ENCODE measurements around the gene FAM217B.

FAM217B gene

GRCh38 chr20:59983076-59983475 is 42.9 kb downstream of the FAM217B start:
- DNase-seq = no peak

DNA sequence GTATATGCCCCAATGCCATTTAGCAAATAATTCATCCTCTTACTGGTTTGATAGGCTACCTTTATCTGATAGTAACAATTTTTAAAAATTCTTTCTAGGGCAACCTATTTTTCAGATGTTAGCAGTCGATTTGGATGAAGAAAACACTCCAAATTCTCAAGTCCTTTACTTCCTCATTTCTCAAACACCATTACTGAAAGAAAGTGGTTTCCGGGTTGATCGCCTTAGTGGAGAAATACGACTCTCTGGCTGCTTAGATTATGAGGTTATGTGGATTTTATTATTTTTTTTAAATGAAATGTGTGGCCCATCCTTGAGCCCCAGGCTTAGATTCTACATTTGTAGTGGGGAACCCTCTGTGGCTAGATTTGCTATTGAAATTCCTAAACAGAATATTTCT is 44.4 kb downstream of the FAM217B start:
- no peak for DNase-seq

DNA sequence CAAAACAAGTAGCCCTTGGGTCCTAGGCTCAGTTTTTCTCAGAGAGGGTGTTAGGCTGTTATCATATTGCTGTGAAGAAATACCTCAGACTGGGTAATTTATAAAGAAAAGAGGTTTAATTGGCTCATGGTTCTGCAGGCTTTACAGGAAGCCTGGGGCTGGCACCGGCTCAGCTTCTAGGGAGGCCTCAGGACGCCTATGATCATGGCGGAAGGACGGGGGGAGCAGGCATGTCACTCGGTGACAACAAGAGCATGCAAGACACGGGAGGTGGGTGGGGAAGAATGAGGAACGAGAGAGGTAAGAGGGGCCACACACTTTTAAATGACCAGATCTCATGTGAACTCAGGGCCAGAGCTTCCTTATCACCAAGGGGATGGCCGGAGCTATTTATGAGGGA is 45.0 kb downstream of the FAM217B start:
- DNase-seq = no peak

DNA sequence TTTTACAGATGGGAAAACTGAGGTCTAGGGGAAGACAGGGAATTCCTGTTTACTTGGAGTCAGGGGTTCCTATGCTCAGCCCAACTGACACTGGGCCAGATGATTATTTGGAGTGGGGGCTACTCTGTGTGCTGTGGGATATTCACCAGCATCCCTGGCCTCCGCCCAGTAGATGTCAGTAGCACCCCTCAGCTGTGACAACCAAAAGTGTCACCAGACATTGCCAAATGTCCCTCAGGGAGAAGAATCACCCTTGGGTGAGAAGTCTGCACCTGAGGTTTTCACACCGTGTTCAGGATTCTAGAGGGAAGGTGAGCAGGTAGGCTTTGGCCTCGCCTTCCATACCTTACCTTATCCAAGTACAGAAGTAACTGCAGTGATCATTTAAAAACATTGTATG is 45.7 kb downstream of the FAM217B start:
- DNase-seq = peak; percentile 34

DNA sequence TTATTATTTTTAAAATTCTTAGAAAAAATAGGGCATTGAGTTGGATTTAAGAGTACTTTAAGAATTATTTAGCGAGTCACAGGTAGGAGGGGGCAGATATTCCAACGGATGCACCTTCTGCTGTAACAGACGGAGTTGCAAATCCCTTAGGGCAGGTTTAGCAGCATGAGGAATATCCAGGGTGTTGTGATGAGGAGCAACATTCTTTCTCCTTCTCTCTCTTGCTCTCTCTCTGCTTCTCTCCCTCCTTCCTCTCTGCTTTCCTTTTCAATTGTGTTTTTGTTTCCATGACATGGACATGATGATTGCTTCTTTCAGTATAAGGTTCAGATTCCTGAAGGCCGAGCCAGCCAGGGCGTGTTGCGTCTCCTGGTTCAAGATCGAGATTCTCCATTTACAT is 46.9 kb downstream of the FAM217B start:
- DNase-seq = no peak

- DNase-seq = no peak
Measured at GRCh38 chr20:59988141-59988540, 48.0 kb downstream of the FAM217B start.

DNA sequence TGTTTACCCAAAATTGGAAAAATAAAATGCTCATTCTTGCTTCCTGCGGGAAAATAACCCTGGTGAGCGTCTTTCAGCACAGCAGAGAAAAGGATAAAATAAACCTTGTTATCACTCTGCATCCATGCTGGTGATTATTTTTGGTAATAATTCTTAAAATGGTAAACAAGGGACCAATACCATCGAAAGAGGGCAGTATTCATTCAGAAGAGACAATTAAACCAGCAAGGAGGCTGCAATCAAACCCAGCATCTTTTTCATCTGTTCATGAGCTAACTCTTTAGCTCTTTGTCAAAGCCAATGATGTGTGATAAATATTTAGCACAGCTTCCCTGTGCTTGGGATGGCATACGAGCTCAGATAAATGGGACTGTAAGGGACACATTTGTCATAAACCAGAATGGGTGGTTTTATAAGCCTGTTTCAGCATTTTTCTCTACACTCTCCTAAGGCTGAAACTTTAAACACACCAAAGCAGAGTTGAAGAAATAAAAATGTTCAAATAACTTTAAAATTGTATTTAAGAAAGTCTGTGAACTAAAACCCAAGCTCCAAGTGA is 52.4 kb downstream of the FAM217B start:
- DNase-seq = peak; percentile 13

GRCh38 chr20:59993736-59994430 is 53.7 kb downstream of the FAM217B start:
- no peak for DNase-seq

- DNase-seq = no peak
Measured at GRCh38 chr20:59994697-59995122, 54.5 kb downstream of the FAM217B start.

- DNase-seq = no peak
Measured at GRCh38 chr20:59996108-59996507, 55.9 kb downstream of the FAM217B start.

- no peak for DNase-seq
Measured at GRCh38 chr20:59997896-59998295, 57.7 kb downstream of the FAM217B start.
